ENCODE data around the gene WDR27.
"Not testable (repeated sequence)": the region's sequence is repeated elsewhere in the genome, so short reads cannot be mapped to it uniquely, and the experiment has no call there.

Gene WDR27

GRCh38 chr6:169635345-169635744, 66.5 kb downstream of the WDR27 start:
- DNase-seq = no peak

GRCh38 chr6:169632841-169633240, 69.0 kb downstream of the WDR27 start:
- DNase-seq = no peak

- no peak for DNase-seq
These were observed 72.6 kb downstream of the WDR27 start for GRCh38 chr6:169629256-169629655.

- no peak for DNase-seq
These were observed 73.9 kb downstream of the WDR27 start for GRCh38 chr6:169627736-169628607.

- DNase-seq = no peak
These were observed 75.2 kb downstream of the WDR27 start for GRCh38 chr6:169626649-169627048.

GRCh38 chr6:169626169-169626568, 75.7 kb downstream of the WDR27 start:
- DNase-seq = no peak

GRCh38 chr6:169625376-169625775, 76.5 kb downstream of the WDR27 start:
- DNase-seq = no peak

GRCh38 chr6:169624785-169625184, 77.0 kb downstream of the WDR27 start:
- DNase-seq = no peak

GRCh38 chr6:169623975-169624374, 77.9 kb downstream of the WDR27 start:
- DNase-seq = no peak

GRCh38 chr6:169623343-169623742, 78.5 kb downstream of the WDR27 start:
- no peak for DNase-seq

GRCh38 chr6:169622618-169623017, 79.2 kb downstream of the WDR27 start:
- DNase-seq = no peak

- DNase-seq = no peak
These were observed 80.5 kb downstream of the WDR27 start for GRCh38 chr6:169621311-169621710.

GRCh38 chr6:169620171-169621130, 81.4 kb downstream of the WDR27 start:
- no peak for DNase-seq

- DNase-seq = no peak
These were observed 82.2 kb downstream of the WDR27 start for GRCh38 chr6:169619650-169620049.

GRCh38 chr6:169618526-169619490, 83.0 kb downstream of the WDR27 start:
- no peak for DNase-seq

GRCh38 chr6:169617562-169617961, 84.3 kb downstream of the WDR27 start:
- no peak for DNase-seq

GRCh38 chr6:169608609-169609008, 93.2 kb downstream of the WDR27 start:
- DNase-seq = not testable (repeated sequence)

GRCh38 chr6:169604076-169604475, 97.8 kb downstream of the WDR27 start:
- no peak for DNase-seq

GRCh38 chr6:169601129-169601528, 100.7 kb downstream of the WDR27 start:
- DNase-seq = not testable (repeated sequence)

- no peak for DNase-seq
These were observed 109.3 kb downstream of the WDR27 start for GRCh38 chr6:169592558-169592957.

GRCh38 chr6:169591616-169592015, 110.2 kb downstream of the WDR27 start:
- no peak for DNase-seq

GRCh38 chr6:169590376-169590939, 111.4 kb downstream of the WDR27 start:
- DNase-seq = no peak
